MCF 10A (cell line): ENCODE results near the gene MFAP4. TPM values are rescaled to one million over a fixed set of nuclear protein-coding genes. Genes with fewer than 3 reads are reported as not detected.

ENCODE experiments used
- BruUV-seq: library from RNA; stranded (reverse); fragments of 400-500 nt; replicated peaks from 2 replicates; lab custom pipeline; 2021; lab: Mats Ljungman, UMichigan
- CTCF ChIA-PET: fragments of 300-600 bp; sonication (Branson Sonifier 250); formaldehyde crosslinking; extraction: SDS; loops from one replicate; lab custom pipeline; 2021; ENCODE audit warnings: antibody characterized with exemption, inconsistent platforms; lab: Yijun Ruan, JAX
- POLR2A ChIA-PET: fragments of 300-600, 350-650 bp; sonication (Branson Sonifier 250); formaldehyde crosslinking; extraction: SDS; loops from one replicate; lab custom pipeline; 2020; ENCODE audit warnings: antibody characterized with exemption, inconsistent platforms; lab: Yijun Ruan, JAX
- DNase-seq: peaks from one replicate; pipeline ENCODE4 v3.0.0-alpha.2; 2018; ENCODE audit not compliant: unreplicated experiment
- H3K27ac Mint-ChIP-seq: one replicate; pipeline ENCODE4 v1.8.0; 2022; ENCODE audit warnings: mild to moderate bottlenecking, low read depth, mixed read lengths; ENCODE audit not compliant: unreplicated experiment
- H3K27me3 Mint-ChIP-seq: one replicate; pipeline ENCODE4 v1.8.0; 2022; ENCODE audit warnings: mixed read lengths; ENCODE audit not compliant: insufficient read depth, unreplicated experiment
- H3K36me3 Mint-ChIP-seq: one replicate; pipeline ENCODE4 v1.8.0; 2022; ENCODE audit warnings: mild to moderate bottlenecking, moderate library complexity, mixed read lengths; ENCODE audit not compliant: insufficient read depth, unreplicated experiment
- H3K4me1 Mint-ChIP-seq: one replicate; pipeline ENCODE4 v1.8.0; 2022; ENCODE audit warnings: mixed read lengths; ENCODE audit not compliant: insufficient read depth, unreplicated experiment
- H3K4me3 Mint-ChIP-seq: one replicate; pipeline ENCODE4 v1.8.0; 2022; ENCODE audit warnings: mild to moderate bottlenecking, moderate library complexity, mixed read lengths; ENCODE audit not compliant: unreplicated experiment
- H3K9me3 Mint-ChIP-seq: one replicate; pipeline ENCODE4 v1.8.0; 2022; ENCODE audit warnings: mixed read lengths; ENCODE audit not compliant: unreplicated experiment
- CTCF ChIP-seq: fragments of 200-600 bp; IDR thresholded peaks from one replicate; pipeline ENCODE4 v1.8.0; 2022; ENCODE audit warnings: antibody characterized with exemption, mild to moderate bottlenecking; ENCODE audit not compliant: unreplicated experiment
- intact Hi-C: fragments of 100-400 bp; cut with micrococcal nuclease; formaldehyde crosslinking; loops from 2 replicates; pipeline ENCODE4 v1.14.1; 2022
- total RNA-seq: library from RNA; stranded (reverse); gene quantifications from 2 replicates; pipeline ENCODE4 v1.2.3, GENCODE V29; 2022

MFAP4 gene
- total RNA-seq, 1 experiment from 2014 or later, result not detected

GRCh38 chr17:19388791-19389785, 2.1 kb upstream of the MFAP4 start:
- no peak for TF ChIP-seq CTCF
- H3K36me3 Mint-ChIP-seq, result peaks cover 4% of the 10 kb centered on the region
- H3K27ac Mint-ChIP-seq, result no peak overlapping the region
- peaks cover 23% of the 10 kb centered on the region for H3K4me1 Mint-ChIP-seq
- H3K27me3 Mint-ChIP-seq, result no peaks in the 10 kb centered on the region
- intact Hi-C loops, result no loop called here
- no TSS peak for BruUV-seq
- no peaks in the 10 kb centered on the region for H3K9me3 Mint-ChIP-seq
- ChIA-PET POLR2A (interaction anchor here (0.6 to 1.9 kb wide), 6 partner anchors 11 to 432 kb away, joined by 3 to 10 read pairs (median 4); partner anchors contain the start of gene MAPK7), CTCF (interaction anchor here (0.9 to 2.9 kb wide), 3 partner anchors 24 to 58 kb away, joined by 3 to 14 read pairs (median 3); partner anchors contain the start of gene B9D1)
- no peak for DNase-seq
- no peak overlapping the region for H3K4me3 Mint-ChIP-seq

GRCh38 chr17:19387921-19388521, 1.0 kb upstream of the MFAP4 start:
- no peak overlapping the region for H3K27ac Mint-ChIP-seq
- H3K4me1 Mint-ChIP-seq, result peaks cover 26% of the 10 kb centered on the region
- no peak for TF ChIP-seq CTCF

GRCh38 chr17:19386051-19386929, 700 bp downstream of the MFAP4 start:
- ChIA-PET CTCF (interaction anchor here (1.0 to 2.8 kb wide), 3 partner anchors 9 to 61 kb away, joined by 4 to 6 read pairs (median 5); no protein-coding TSS in a partner anchor), POLR2A (interaction anchor here (1.2 kb wide), 1 partner anchor 8 kb away, joined by 16 read pairs; the partner anchor contains the start of gene MAPK7)
- no peak overlapping the region for H3K4me3 Mint-ChIP-seq
- H3K27ac Mint-ChIP-seq, result peak overlapping the region; percentile 46
- DNase-seq, result peak; percentile 87
- H3K9me3 Mint-ChIP-seq, result no peaks in the 10 kb centered on the region
- intact Hi-C loops, result no loop called here
- no peaks in the 10 kb centered on the region for H3K27me3 Mint-ChIP-seq
- BruUV-seq, result no TSS peak
- peaks cover 26% of the 10 kb centered on the region for H3K4me1 Mint-ChIP-seq
- H3K36me3 Mint-ChIP-seq, result peaks cover 19% of the 10 kb centered on the region
- no peak for TF ChIP-seq CTCF

More at GRCh38 chr17:19387921-19388521, 1.0 kb upstream of the MFAP4 start:
- Mint-ChIP-seq H3K4me3 (no peak overlapping the region), H3K27me3 (no peaks in the 10 kb centered on the region), H3K36me3 (peaks cover 7% of the 10 kb centered on the region), H3K9me3 (no peaks in the 10 kb centered on the region)
- no TSS peak for BruUV-seq
- intact Hi-C loops, result no loop called here
- ChIA-PET CTCF (interaction anchor here (1.2 to 2.9 kb wide), 3 partner anchors 25 to 59 kb away, joined by 3 to 14 read pairs (median 6); partner anchors contain the start of gene B9D1), POLR2A (interaction anchor here (0.6 to 1.9 kb wide), 4 partner anchors 10 to 433 kb away, joined by 3 to 10 read pairs (median 4); partner anchors contain the start of gene MAPK7)
- DNase-seq, result peak; percentile 61
